GM10266 (cell line): ENCODE measurements around the gene MAVS.

Source experiments
- DNase-seq: peaks from one replicate; pipeline ENCODE4 v3.0.0; 2012; ENCODE audit errors: extremely low spot score
- TF ChIP-seq, protein P1 (sequence below): IDR thresholded peaks from 2 replicates; pipeline ENCODE4 v1.5.1; 2012; ENCODE audit warnings: mild to moderate bottlenecking, low read depth; ENCODE audit not compliant: control insufficient read depth, insufficient read depth; ENCODE audit errors: missing control alignments

MAVS gene

DNA sequence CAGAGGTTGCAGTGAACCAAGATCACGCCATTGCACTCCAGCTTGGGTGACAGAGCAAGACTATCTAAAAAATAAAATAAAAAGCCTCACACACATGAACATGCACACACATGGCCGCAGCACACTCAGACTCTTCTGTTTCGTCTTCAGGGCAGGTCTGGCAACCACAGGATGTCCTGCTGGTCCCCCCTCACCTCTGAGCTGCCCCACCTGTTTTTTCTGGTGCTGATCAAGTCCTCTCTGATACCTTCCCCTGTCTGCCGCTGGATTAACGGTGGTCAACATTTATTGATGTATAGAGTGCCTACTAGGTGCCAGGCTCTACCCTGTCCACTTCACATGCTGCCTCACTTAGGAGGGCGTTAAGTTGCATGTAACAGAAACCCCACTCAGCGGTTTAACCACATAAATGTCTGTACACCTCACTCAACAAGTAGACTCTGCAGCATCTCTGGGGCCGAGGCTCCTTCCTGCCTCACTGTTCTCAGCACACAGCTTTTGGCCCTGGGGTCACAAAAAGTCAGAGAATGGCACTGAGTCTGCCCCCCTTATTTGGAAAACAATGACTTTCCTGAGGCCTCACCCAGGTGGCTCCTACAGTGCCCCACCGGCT lies 30.8 kb upstream of the MAVS start:
- no peak for DNase-seq
- TF ChIP-seq, protein P1, sequence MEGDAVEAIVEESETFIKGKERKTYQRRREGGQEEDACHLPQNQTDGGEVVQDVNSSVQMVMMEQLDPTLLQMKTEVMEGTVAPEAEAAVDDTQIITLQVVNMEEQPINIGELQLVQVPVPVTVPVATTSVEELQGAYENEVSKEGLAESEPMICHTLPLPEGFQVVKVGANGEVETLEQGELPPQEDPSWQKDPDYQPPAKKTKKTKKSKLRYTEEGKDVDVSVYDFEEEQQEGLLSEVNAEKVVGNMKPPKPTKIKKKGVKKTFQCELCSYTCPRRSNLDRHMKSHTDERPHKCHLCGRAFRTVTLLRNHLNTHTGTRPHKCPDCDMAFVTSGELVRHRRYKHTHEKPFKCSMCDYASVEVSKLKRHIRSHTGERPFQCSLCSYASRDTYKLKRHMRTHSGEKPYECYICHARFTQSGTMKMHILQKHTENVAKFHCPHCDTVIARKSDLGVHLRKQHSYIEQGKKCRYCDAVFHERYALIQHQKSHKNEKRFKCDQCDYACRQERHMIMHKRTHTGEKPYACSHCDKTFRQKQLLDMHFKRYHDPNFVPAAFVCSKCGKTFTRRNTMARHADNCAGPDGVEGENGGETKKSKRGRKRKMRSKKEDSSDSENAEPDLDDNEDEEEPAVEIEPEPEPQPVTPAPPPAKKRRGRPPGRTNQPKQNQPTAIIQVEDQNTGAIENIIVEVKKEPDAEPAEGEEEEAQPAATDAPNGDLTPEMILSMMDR: no peak

- TF ChIP-seq, protein P1: peak; percentile 66
- DNase-seq: peak; percentile 68
These were observed 28.2 kb upstream of the MAVS start for GRCh38 chr20:3818155-3819151.

DNA sequence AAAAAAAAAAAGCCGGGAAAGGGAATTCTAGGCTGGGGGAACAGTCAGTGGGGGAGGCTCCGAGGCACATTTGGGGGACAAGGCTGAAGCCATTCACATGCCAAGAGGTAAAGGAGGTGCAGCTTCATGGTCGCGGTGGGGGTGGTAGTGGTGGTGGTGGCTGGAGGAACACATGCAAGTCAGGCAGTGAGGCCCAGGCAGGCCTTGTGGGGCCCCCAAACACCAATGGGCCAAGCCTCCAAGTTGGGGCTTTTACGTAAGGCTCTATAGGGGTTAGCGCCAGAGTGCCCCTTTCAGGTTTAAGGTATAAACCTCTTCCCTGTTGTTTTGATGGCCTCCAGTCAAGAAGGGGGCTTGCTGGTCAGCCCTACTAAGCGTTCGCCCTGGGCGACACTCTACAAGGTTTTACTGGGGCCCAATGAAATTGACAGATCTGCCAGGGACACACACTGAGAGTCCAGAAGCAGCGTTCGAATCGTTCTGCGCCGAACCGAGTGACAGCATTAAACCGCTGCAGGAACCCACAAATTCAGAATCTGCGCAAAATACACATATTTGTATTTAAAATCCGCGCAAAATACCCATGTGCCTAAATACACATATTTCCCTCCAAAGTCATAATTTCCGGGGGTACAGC lies 27.1 kb upstream of the MAVS start:
- TF ChIP-seq, protein P1: no peak
- no peak for DNase-seq

- TF ChIP-seq, protein P1: peak; percentile 97
- DNase-seq: peak; percentile 93
These were observed 26.4 kb upstream of the MAVS start, which contains the start of gene AP5S1 for GRCh38 chr20:3820048-3820900. Gene AP5S1, plus strand, starts transcription at chr20:3820547. Its CDS starts 1,571 bp downstream, at chr20:3822118.

DNA sequence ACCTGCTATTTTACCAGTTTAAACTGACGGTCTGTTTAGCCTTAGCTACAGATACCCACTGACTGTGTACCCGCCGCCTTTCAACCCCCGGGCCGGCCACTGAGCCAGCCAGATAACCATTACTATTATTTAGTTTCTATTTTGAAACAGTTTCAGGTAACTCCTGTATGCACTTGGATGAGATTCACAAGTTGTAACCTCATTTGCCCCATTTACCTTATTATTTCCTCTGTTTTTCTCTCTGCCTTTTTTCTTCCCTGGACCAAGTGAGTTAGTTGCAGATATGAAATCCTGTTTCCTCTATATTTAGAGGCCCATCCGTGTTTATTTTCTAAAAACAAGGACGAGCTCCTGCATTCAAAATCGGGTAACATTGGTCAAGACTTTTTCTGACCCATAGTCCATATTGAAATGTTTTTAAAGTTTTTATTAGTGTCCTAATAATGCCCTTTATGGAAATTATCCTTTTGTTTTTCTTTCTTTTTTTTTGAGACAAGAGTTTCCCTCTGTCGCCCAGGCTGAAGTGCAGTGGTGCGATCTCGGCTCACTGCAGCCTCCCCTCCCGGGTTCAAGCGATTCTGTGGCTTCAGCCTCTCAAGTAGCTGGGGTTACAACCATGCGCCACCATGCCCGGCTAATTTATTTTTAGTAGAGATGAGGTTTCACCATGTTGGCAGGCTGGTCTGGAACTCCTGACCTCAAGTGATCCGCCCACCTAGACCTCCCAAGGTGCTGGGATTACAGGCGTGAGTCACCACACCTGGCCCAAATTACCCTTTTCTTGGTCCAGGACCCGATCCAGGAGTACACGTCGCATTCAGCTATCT lies 25.5 kb upstream of the MAVS start:
- DNase-seq: no peak
- TF ChIP-seq, protein P1: no peak

- TF ChIP-seq, protein P1: no peak
- no peak for DNase-seq
These were observed 24.6 kb upstream of the MAVS start for GRCh38 chr20:3821996-3822395.
